ENCODE results near the gene GAS7. TPM values are rescaled to one million over a fixed set of nuclear protein-coding genes. Genes with fewer than 3 reads are reported as not detected.

The GAS7 gene
- total and polyA plus RNA-seq, 2 experiments from 2014 or later: 25.8 to 27.3 TPM

DNA sequence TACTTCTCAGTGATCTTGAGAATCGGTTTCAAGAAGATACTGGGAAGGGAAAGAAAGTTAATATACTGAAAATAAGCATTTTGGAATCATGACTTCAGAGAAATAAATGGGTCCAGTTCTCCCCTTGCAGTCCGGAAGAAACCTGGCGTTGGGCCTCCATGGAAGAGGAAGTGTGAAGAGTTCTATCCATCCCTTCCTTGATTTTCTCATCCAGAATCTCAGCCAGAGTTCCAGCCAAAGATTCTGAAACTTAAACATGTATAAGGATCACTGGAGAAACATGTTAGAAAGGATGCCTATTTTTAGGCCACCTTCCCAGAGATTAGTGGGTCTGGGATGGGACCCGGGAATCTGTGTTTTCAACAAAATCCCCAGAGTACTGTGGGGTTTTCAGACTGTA, 8.7 kb upstream of the GAS7 start:
- Histone ChIP-seq H3K27me3 (no peaks in the 10 kb centered on the region), H3K9me2 (replicated peaks; ENCODE audit: insufficient read depth) (no peaks in the 10 kb centered on the region), H3K79me2 (no peaks in the 10 kb centered on the region), H3K4me2 (no peak overlapping the region), H3K9me3 (ENCODE audit: low read depth) (no peaks in the 10 kb centered on the region), H3K27ac (no peak overlapping the region), H3K4me1 (ENCODE audit: insufficient read depth) (peaks cover 26% of the 10 kb centered on the region), H3K4me3 (no peak overlapping the region), H3K36me3 (replicated peaks; ENCODE audit: insufficient read depth, low read depth) (no peaks in the 10 kb centered on the region), H4K20me1 (ENCODE audit: insufficient read depth, poor library complexity, severe bottlenecking) (no peaks in the 10 kb centered on the region), H2AFZ (no peak overlapping the region)
- DNase-seq (ENCODE audit: low spot score): no peak
- WGBS (ENCODE audit: low lambda C conversion rate, missing lambda C conversion rate): 83% methylated on average over 4 of the region's 4 CpGs
- TF ChIP-seq EZH2phosphoT487 (IDR thresholded peaks at IDR 0.05; ENCODE audit: low read depth, severe bottlenecking, unreplicated experiment) (no peak), EZH2 (IDR thresholded peaks at IDR 0.05; ENCODE audit: borderline replicate concordance) (no peak)
- TF ChIP-seq, protein P1, sequence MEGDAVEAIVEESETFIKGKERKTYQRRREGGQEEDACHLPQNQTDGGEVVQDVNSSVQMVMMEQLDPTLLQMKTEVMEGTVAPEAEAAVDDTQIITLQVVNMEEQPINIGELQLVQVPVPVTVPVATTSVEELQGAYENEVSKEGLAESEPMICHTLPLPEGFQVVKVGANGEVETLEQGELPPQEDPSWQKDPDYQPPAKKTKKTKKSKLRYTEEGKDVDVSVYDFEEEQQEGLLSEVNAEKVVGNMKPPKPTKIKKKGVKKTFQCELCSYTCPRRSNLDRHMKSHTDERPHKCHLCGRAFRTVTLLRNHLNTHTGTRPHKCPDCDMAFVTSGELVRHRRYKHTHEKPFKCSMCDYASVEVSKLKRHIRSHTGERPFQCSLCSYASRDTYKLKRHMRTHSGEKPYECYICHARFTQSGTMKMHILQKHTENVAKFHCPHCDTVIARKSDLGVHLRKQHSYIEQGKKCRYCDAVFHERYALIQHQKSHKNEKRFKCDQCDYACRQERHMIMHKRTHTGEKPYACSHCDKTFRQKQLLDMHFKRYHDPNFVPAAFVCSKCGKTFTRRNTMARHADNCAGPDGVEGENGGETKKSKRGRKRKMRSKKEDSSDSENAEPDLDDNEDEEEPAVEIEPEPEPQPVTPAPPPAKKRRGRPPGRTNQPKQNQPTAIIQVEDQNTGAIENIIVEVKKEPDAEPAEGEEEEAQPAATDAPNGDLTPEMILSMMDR (IDR thresholded peaks at IDR 0.05; ENCODE audit: poor library complexity): no peak

- Histone ChIP-seq H3K79me2 (no peaks in the 10 kb centered on the region), H3K9me2 (replicated peaks; ENCODE audit: insufficient read depth) (no peaks in the 10 kb centered on the region), H3K36me3 (replicated peaks; ENCODE audit: insufficient read depth, low read depth) (no peaks in the 10 kb centered on the region), H3K27ac (no peak overlapping the region), H3K9me3 (ENCODE audit: low read depth) (no peaks in the 10 kb centered on the region), H2AFZ (no peak overlapping the region), H3K4me3 (no peak overlapping the region), H3K27me3 (no peaks in the 10 kb centered on the region), H4K20me1 (ENCODE audit: insufficient read depth, poor library complexity, severe bottlenecking) (no peaks in the 10 kb centered on the region), H3K4me1 (ENCODE audit: insufficient read depth) (peaks cover 24% of the 10 kb centered on the region), H3K4me2 (no peak overlapping the region)
- 91% methylated on average over 2 of the region's 2 CpGs for WGBS (ENCODE audit: low lambda C conversion rate, missing lambda C conversion rate)
- no peak for DNase-seq (ENCODE audit: low spot score)
- TF ChIP-seq, protein P1 (IDR thresholded peaks at IDR 0.05; ENCODE audit: poor library complexity): no peak
- TF ChIP-seq EZH2 (IDR thresholded peaks at IDR 0.05; ENCODE audit: borderline replicate concordance) (no peak), EZH2phosphoT487 (IDR thresholded peaks at IDR 0.05; ENCODE audit: low read depth, severe bottlenecking, unreplicated experiment) (no peak)
These were observed 7.3 kb upstream of the GAS7 start for GRCh38 chr17:10205549-10206185.

DNA sequence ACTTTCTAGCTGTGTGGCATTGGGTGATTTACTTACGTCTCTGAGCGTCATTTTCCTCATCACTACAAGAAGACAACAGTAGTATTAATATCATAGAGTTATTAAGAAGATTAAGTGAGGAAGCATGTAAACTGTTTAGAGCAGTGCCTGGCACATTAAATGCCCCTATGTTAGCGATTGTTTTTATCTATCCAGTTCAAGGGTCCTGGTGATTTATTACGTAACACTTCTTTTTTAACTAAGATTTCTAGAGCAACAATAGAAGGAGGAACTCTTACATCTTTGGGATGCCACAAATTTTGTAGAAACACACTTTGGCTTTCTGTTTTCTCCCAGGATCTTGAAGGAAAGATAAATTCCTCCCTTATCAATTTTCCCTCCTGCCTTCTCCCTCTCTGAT, 3.3 kb upstream of the GAS7 start:
- no peak overlapping the region for H3K4me2 ChIP-seq
- H3K4me3 ChIP-seq: no peak overlapping the region
- no peaks in the 10 kb centered on the region for H3K9me3 ChIP-seq (ENCODE audit: low read depth)
- WGBS (ENCODE audit: low lambda C conversion rate, missing lambda C conversion rate): 90% methylated on average over 4 of the region's 4 CpGs
- peaks cover 2% of the 10 kb centered on the region for H3K27me3 ChIP-seq
- no peak for DNase-seq (ENCODE audit: low spot score)
- H4K20me1 ChIP-seq (ENCODE audit: insufficient read depth, poor library complexity, severe bottlenecking): peaks cover 3% of the 10 kb centered on the region
- H3K9me2 ChIP-seq (replicated peaks; ENCODE audit: insufficient read depth): no peaks in the 10 kb centered on the region
- H3K4me1 ChIP-seq (ENCODE audit: insufficient read depth): no peaks in the 10 kb centered on the region
- H2AFZ ChIP-seq: no peak overlapping the region
- H3K36me3 ChIP-seq (replicated peaks; ENCODE audit: insufficient read depth, low read depth): no peaks in the 10 kb centered on the region
- H3K27ac ChIP-seq: no peak overlapping the region
- TF ChIP-seq, protein P1 (IDR thresholded peaks at IDR 0.05; ENCODE audit: poor library complexity): no peak
- TF ChIP-seq EZH2phosphoT487 (IDR thresholded peaks at IDR 0.05; ENCODE audit: low read depth, severe bottlenecking, unreplicated experiment): no peak
- TF ChIP-seq EZH2 (IDR thresholded peaks at IDR 0.05; ENCODE audit: borderline replicate concordance): no peak
- H3K79me2 ChIP-seq: peaks cover 16% of the 10 kb centered on the region
